Activated CD4-positive, alpha-beta memory T cell treated with anti-CD3 and anti-CD28 coated beads for 36 hours (primary cell): Measurements from ENCODE around the gene PKP4. TPM values are rescaled to one million over a fixed set of nuclear protein-coding genes. Genes with fewer than 3 reads are reported as not detected.
A peak's percentile ranks its signal among the peaks of the same experiment; 100 is the strongest.
"Not testable (repeated sequence)": the region's sequence is repeated elsewhere in the genome, so short reads cannot be mapped to it uniquely, and the experiment has no call there.

Source experiments
- CTCF ChIA-PET: fragments of 350-600 bp; sonication (Branson Sonifier 250); formaldehyde crosslinking; loops from one replicate; lab custom pipeline; 2021; ENCODE audit warnings: antibody characterized with exemption, inconsistent platforms; lab: Charles Lee
- POLR2A ChIA-PET: fragments of 350-600 bp; sonication (Branson Sonifier 250); formaldehyde crosslinking; loops from one replicate; lab custom pipeline; 2021; ENCODE audit warnings: antibody characterized with exemption; lab: Charles Lee
- DNase-seq: peaks from one replicate; pipeline ENCODE4 v3.0.0-alpha.2; 2020
- H3K27ac Mint-ChIP-seq: one replicate; pipeline ENCODE4 v1.8.0; 2021; ENCODE audit warnings: mixed read lengths
- H3K27me3 Mint-ChIP-seq: one replicate; pipeline ENCODE4 v1.8.0; 2021; ENCODE audit warnings: mixed read lengths
- H3K36me3 Mint-ChIP-seq: one replicate; pipeline ENCODE4 v1.8.0; 2021; ENCODE audit warnings: mixed read lengths
- H3K4me1 Mint-ChIP-seq: one replicate; pipeline ENCODE4 v1.8.0; 2021; ENCODE audit warnings: low read depth, mixed read lengths
- H3K4me3 Mint-ChIP-seq: one replicate; pipeline ENCODE4 v1.8.0; 2021; ENCODE audit warnings: mild to moderate bottlenecking, mixed read lengths
- H3K9me3 Mint-ChIP-seq: one replicate; pipeline ENCODE4 v1.8.0; 2021; ENCODE audit warnings: mixed read lengths
- intact Hi-C: fragments of 100-400 bp; cut with micrococcal nuclease; formaldehyde crosslinking; loops from one replicate; pipeline ENCODE4 v1.15.1; 2023
- total RNA-seq, 2 experiments: library from RNA; stranded (reverse); gene quantifications; one replicate each; pipeline ENCODE4 v1.2.3, GENCODE V29; 2021

PKP4 gene
- total RNA-seq, 2 experiments from 2014 or later: 41.4 to 43.1 TPM

DNA sequence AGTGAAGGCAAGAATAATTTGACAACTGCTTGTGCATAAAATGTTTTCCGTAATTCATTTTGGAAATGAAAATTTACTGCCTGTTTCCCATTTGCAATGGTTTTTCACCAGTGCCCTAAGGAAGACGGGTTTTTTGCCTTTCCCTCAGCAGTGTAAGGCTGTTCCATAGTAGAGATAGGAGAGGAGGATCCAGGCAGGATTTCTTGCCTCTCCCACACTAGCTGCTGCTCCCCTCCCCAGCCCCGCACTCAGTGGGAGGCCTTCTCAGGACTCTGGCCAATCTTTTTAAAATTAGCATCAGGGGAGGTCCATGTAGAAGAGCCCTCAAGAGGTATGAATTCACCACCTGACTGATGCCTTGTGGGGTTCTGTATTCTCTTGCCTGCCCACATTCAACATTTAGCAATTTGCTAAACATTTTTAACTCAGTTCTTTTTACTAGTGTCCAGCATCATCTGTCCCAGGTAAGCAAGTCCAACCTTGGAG is 17.8 kb downstream of the PKP4 start:
- POLR2A ChIA-PET, DNase-seq, H3K27me3 Mint-ChIP-seq, intact Hi-C loops, H3K27ac Mint-ChIP-seq, H3K4me3 Mint-ChIP-seq, H3K9me3 Mint-ChIP-seq: not testable (repeated sequence)
- Mint-ChIP-seq H3K36me3 (peaks cover 17% of the 10 kb centered on the region), H3K4me1 (peaks cover 19% of the 10 kb centered on the region)
- CTCF ChIA-PET: interaction anchor here (2.1 kb wide), 1 partner anchor 279 kb away, joined by 4 read pairs; no protein-coding TSS in a partner anchor

GRCh38 chr2:158477202-158477601 is 20.4 kb downstream of the PKP4 start:
- Mint-ChIP-seq H3K27me3 (no peaks in the 10 kb centered on the region), H3K4me3 (no peak overlapping the region), H3K27ac (peak overlapping the region; percentile 63), H3K9me3 (peaks cover 5% of the 10 kb centered on the region), H3K36me3 (peaks cover 5% of the 10 kb centered on the region), H3K4me1 (peaks cover 19% of the 10 kb centered on the region)
- ChIA-PET CTCF (interaction anchor here (1.1 kb wide), 1 partner anchor 19 kb away, joined by 4 read pairs; no protein-coding TSS in a partner anchor), POLR2A (no interaction called here)
- intact Hi-C loops: no loop called here
- DNase-seq: no peak

DNA sequence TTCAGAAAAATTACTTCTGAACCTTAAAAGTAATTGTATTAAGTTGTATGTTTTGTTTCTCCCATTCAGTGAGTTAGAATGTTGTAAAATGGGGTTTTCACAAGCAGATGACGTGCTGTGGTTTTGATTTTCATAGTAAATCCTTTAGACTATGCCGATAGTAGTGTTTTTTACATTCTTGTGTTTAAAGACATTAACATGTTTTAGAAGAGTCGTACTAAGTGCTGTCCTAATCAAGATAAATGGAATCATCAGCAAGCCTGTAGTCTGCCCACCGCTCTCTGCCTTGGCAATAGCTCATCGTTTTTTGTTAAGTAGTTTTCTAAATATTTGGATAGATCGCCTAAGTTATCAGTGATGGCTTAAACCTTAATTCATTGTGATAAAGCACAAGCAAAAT is 21.5 kb downstream of the PKP4 start:
- no peak overlapping the region for H3K27ac Mint-ChIP-seq
- peaks cover 2% of the 10 kb centered on the region for H3K36me3 Mint-ChIP-seq
- H3K9me3 Mint-ChIP-seq: no peaks in the 10 kb centered on the region
- no peak for DNase-seq
- H3K4me3 Mint-ChIP-seq: no peak overlapping the region
- POLR2A ChIA-PET: no interaction called here
- H3K4me1 Mint-ChIP-seq: peaks cover 20% of the 10 kb centered on the region
- CTCF ChIA-PET: interaction anchor here (1.1 kb wide), 1 partner anchor 20 kb away, joined by 4 read pairs; no protein-coding TSS in a partner anchor
- intact Hi-C loops: no loop called here
- H3K27me3 Mint-ChIP-seq: no peaks in the 10 kb centered on the region

GRCh38 chr2:158478816-158479215 is 22.1 kb downstream of the PKP4 start:
- no peaks in the 10 kb centered on the region for H3K9me3 Mint-ChIP-seq
- H3K4me3 Mint-ChIP-seq: no peak overlapping the region
- intact Hi-C loops: no loop called here
- DNase-seq: no peak
- H3K27ac Mint-ChIP-seq: no peak overlapping the region
- no peaks in the 10 kb centered on the region for H3K36me3 Mint-ChIP-seq
- ChIA-PET CTCF (interaction anchor here (0.9 kb wide), 1 partner anchor 117 kb away, joined by 3 read pairs; no protein-coding TSS in a partner anchor), POLR2A (no interaction called here)
- peaks cover 22% of the 10 kb centered on the region for H3K4me1 Mint-ChIP-seq
- H3K27me3 Mint-ChIP-seq: no peaks in the 10 kb centered on the region

GRCh38 chr2:158481116-158481515 is 24.4 kb downstream of the PKP4 start:
- peaks cover 5% of the 10 kb centered on the region for H3K36me3 Mint-ChIP-seq
- no peaks in the 10 kb centered on the region for H3K9me3 Mint-ChIP-seq
- H3K4me1 Mint-ChIP-seq: peaks cover 32% of the 10 kb centered on the region
- H3K27me3 Mint-ChIP-seq: no peaks in the 10 kb centered on the region
- ChIA-PET CTCF (interaction anchor here (1.7 kb wide), 1 partner anchor 23 kb away, joined by 5 read pairs; no protein-coding TSS in a partner anchor), POLR2A (no interaction called here)
- intact Hi-C loops: no loop called here
- H3K27ac Mint-ChIP-seq: no peak overlapping the region
- DNase-seq: no peak
- H3K4me3 Mint-ChIP-seq: no peak overlapping the region

GRCh38 chr2:158482594-158482993 is 25.8 kb downstream of the PKP4 start:
- intact Hi-C loops: no loop called here
- DNase-seq: no peak
- Mint-ChIP-seq H3K27me3 (no peaks in the 10 kb centered on the region), H3K27ac (no peak overlapping the region), H3K36me3 (peaks cover 5% of the 10 kb centered on the region), H3K9me3 (no peaks in the 10 kb centered on the region), H3K4me1 (peaks cover 33% of the 10 kb centered on the region), H3K4me3 (no peak overlapping the region)
- CTCF ChIA-PET: interaction anchor here (1.7 kb wide), 1 partner anchor 25 kb away, joined by 5 read pairs; no protein-coding TSS in a partner anchor
- POLR2A ChIA-PET: no interaction called here

DNA sequence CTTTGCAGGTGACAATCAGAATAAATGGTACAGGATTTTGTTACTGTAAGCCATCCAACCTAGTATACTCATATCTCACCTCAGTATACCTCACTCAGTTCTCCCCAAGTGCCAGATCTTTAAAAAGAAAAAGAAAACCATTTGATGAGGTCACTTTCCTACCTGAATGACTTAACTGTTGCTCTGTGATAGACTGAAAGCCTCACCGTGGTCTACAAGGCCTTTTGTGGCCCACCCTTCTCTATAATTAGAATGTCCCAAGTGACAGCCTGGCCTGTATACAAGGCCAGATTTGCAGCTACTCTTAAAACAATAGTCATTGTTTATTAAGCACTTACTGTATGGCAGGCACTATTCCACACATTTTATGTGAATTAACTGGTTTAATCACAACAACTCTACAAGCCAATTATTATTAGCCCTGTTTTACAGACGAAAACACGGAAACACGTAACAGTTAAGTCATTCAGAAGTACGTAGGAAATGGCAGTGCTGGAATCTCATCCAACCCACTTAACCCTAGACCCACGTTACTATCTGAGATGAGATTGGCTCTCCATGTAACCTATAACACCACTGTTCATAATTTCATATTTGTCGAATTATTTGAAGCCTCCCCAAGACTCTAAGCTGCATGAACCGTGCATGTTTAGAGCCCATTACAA is 28.3 kb downstream of the PKP4 start:
- Mint-ChIP-seq H3K36me3 (peaks cover 5% of the 10 kb centered on the region), H3K4me1 (peaks cover 25% of the 10 kb centered on the region), H3K4me3 (no peak overlapping the region), H3K9me3 (no peaks in the 10 kb centered on the region), H3K27ac (no peak overlapping the region), H3K27me3 (no peaks in the 10 kb centered on the region)
- CTCF ChIA-PET: no interaction called here
- no peak for DNase-seq
- intact Hi-C loops: loop anchor here (2.0 kb wide), 1 partner anchor 22 kb away; no protein-coding TSS in a partner anchor
- POLR2A ChIA-PET: no interaction called here

- peaks cover 5% of the 10 kb centered on the region for H3K36me3 Mint-ChIP-seq
- intact Hi-C loops: no loop called here
- no peaks in the 10 kb centered on the region for H3K9me3 Mint-ChIP-seq
- peaks cover 25% of the 10 kb centered on the region for H3K4me1 Mint-ChIP-seq
- ChIA-PET CTCF (no interaction called here), POLR2A (no interaction called here)
- no peak overlapping the region for H3K27ac Mint-ChIP-seq
- DNase-seq: no peak
- no peaks in the 10 kb centered on the region for H3K27me3 Mint-ChIP-seq
- H3K4me3 Mint-ChIP-seq: no peak overlapping the region
These were observed 29.6 kb downstream of the PKP4 start for GRCh38 chr2:158486150-158486969.

DNA sequence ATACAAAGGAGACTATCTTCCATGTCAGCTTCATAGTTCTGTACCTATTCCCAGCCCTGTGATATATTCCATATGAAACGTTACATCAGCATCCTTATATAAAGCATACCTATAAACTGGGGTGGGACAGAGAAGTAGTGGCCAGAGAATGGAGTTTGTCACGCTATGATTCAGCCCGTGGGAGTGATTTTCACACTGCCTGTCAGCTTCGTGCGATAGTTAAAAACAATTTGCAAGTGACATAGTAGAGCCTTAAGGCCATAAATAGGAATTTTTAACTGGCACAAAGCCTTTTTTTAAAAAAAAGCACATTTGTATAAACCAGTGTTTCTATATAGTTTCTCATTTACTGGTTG is 30.2 kb downstream of the PKP4 start:
- ChIA-PET POLR2A (no interaction called here), CTCF (no interaction called here)
- Mint-ChIP-seq H3K9me3 (no peaks in the 10 kb centered on the region), H3K4me1 (peaks cover 25% of the 10 kb centered on the region), H3K4me3 (no peak overlapping the region), H3K27ac (no peak overlapping the region), H3K36me3 (peaks cover 5% of the 10 kb centered on the region), H3K27me3 (no peaks in the 10 kb centered on the region)
- intact Hi-C loops: no loop called here
- DNase-seq: no peak

DNA sequence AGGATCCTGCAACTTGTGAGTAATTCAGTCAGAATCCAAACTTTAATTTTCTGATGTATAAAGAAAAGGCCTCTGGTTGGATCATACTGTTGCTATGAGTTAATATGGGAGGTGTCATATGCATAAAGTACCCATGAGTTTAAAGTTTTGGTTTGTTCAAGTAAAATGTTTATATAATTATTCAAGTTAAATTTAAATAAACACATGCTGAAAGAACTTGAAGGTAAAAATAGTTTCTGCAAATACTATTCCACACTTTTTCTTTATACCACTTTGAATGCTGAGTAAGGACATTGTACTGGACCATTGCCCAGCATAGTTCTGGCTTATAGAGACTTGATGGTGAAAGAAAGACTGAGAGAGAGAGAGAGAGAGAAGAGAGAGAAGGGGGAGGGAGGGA is 30.7 kb downstream of the PKP4 start:
- POLR2A ChIA-PET: no interaction called here
- DNase-seq: no peak
- no peaks in the 10 kb centered on the region for H3K27me3 Mint-ChIP-seq
- intact Hi-C loops: no loop called here
- H3K36me3 Mint-ChIP-seq: peaks cover 5% of the 10 kb centered on the region
- no peak overlapping the region for H3K4me3 Mint-ChIP-seq
- CTCF ChIA-PET: no interaction called here
- H3K9me3 Mint-ChIP-seq: no peaks in the 10 kb centered on the region
- peaks cover 25% of the 10 kb centered on the region for H3K4me1 Mint-ChIP-seq
- no peak overlapping the region for H3K27ac Mint-ChIP-seq

DNA sequence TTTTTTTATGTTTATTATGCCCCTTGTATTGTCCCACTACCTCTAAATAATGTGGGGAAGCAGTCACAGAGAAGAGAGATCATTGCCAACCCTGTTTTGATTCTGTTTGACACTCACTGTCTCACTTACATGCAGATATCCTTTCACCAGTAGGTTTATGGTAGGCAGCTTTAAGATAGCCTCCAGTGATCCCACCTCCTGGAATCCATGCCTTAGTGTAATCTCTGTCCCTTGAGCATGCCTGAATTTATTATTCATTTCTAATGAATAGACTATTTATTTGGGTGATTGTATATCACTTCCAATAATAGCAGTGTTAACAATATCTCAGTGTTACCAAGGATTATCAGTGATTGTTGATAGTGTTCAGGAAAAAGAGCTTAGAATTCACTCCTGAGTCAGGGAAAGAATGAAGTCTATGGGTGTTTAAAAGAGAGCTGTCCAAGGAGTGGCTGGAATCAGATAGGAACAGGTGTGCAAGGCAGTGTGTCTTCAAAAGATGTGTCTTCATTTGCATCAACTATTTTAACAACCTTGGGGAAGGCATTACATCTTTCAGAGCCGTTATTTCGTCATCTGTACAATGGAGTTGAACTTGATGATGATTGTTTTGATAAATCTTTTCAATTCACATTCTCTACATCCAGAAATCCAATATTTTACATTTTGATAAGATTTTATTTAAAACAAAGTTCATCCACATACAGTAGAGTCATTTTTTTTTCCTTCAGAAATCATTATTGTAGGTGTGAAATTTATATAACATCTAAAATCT is 31.9 kb downstream of the PKP4 start:
- no peak for DNase-seq
- H3K27ac Mint-ChIP-seq: no peak overlapping the region
- H3K27me3 Mint-ChIP-seq: no peaks in the 10 kb centered on the region
- ChIA-PET CTCF (no interaction called here), POLR2A (no interaction called here)
- no peak overlapping the region for H3K4me3 Mint-ChIP-seq
- peaks cover 5% of the 10 kb centered on the region for H3K36me3 Mint-ChIP-seq
- H3K9me3 Mint-ChIP-seq: no peaks in the 10 kb centered on the region
- intact Hi-C loops: no loop called here
- H3K4me1 Mint-ChIP-seq: peaks cover 22% of the 10 kb centered on the region
